IMR-90 (cell line): Measurements from ENCODE around the gene HSPA12A. TPM values are rescaled to one million over a fixed set of nuclear protein-coding genes. Genes with fewer than 3 reads are reported as not detected.

Experiments used
- ATAC-seq: fragments of 200-7000 bp; cut with Tn5 transposase; 2 replicates; pipeline ENCODE4 v1.9.1; 2020; ENCODE audit warnings: low read depth, mild to moderate bottlenecking, moderate library complexity
- BruUV-seq: library from RNA; stranded (reverse); fragments of 400-500 nt; replicated peaks from 2 replicates; lab custom pipeline; 2021; lab: Mats Ljungman, UMichigan
- CTCF ChIA-PET: fragments of 300-600 bp; formaldehyde crosslinking; extraction: SDS; loops from one replicate; lab custom pipeline; 2021; ENCODE audit warnings: antibody characterized with exemption; lab: Yijun Ruan, JAX
- POLR2A ChIA-PET: fragments of 300-600 bp; sonication (Branson Sonifier 250); formaldehyde crosslinking; loops from one replicate; lab custom pipeline; 2022; ENCODE audit warnings: antibody characterized with exemption; ENCODE audit not compliant: unreplicated experiment; lab: Charles Lee
- DNase-seq: peaks from one replicate; pipeline ENCODE4 v3.0.0; 2013
- H2AFZ ChIP-seq: replicated peaks from 2 replicates; pipeline ENCODE3; 2013; ENCODE audit warnings: low read length, mild to moderate bottlenecking; ENCODE audit not compliant: poor library complexity
- H2AK5ac ChIP-seq: 2 replicates; pipeline ENCODE4 v1.6.1; 2013; ENCODE audit warnings: low read depth, low read length, inconsistent platforms
- H2AK9ac ChIP-seq: replicated peaks from 2 replicates; pipeline ENCODE3; 2013; ENCODE audit warnings: mild to moderate bottlenecking, low read depth, low read length, moderate library complexity; ENCODE audit not compliant: poor library complexity
- H2BK120ac ChIP-seq: 2 replicates; pipeline ENCODE4 v1.6.1; 2013; ENCODE audit warnings: low read depth, low read length, inconsistent platforms
- H2BK15ac ChIP-seq: 3 replicates; pipeline ENCODE4 v1.6.1; 2013; ENCODE audit warnings: low read depth, low read length, inconsistent platforms
- H2BK20ac ChIP-seq: 2 replicates; pipeline ENCODE4 v1.6.1; 2013; ENCODE audit warnings: low read depth, mild to moderate bottlenecking, inconsistent platforms, low read length, moderate library complexity
- H2BK5ac ChIP-seq: 2 replicates; pipeline ENCODE4 v1.6.1; 2013; ENCODE audit warnings: mild to moderate bottlenecking, low read depth, low read length, inconsistent platforms; ENCODE audit not compliant: poor library complexity, severe bottlenecking
- H3K14ac ChIP-seq: replicated peaks from 2 replicates; pipeline ENCODE4 v1.6.1; 2013; ENCODE audit warnings: low read depth, low read length, inconsistent platforms
- H3K18ac ChIP-seq: 2 replicates; pipeline ENCODE4 v1.6.1; 2013; ENCODE audit warnings: low read depth, low read length, control low read depth
- H3K23ac ChIP-seq: 2 replicates; pipeline ENCODE4 v1.6.1; 2013; ENCODE audit warnings: low read depth, low read length, inconsistent platforms
- H3K27ac ChIP-seq: 2 replicates; pipeline ENCODE4 v1.5.1; 2013; ENCODE audit warnings: mild to moderate bottlenecking, control low read depth, low read length; ENCODE audit not compliant: insufficient read depth
- H3K27me3 ChIP-seq: 2 replicates; pipeline ENCODE4 v1.6.1; 2013; ENCODE audit warnings: low read length; ENCODE audit not compliant: control insufficient read depth, insufficient read depth
- H3K36me3 ChIP-seq: 2 replicates; pipeline ENCODE4 v1.6.1; 2013; ENCODE audit warnings: low read length, mixed read lengths; ENCODE audit not compliant: control insufficient read depth, insufficient read depth
- H3K4ac ChIP-seq: 2 replicates; pipeline ENCODE4 v1.6.1; 2013; ENCODE audit warnings: low read depth, low read length, inconsistent platforms
- H3K4me1 ChIP-seq: 2 replicates; pipeline ENCODE4 v1.6.1; 2013; ENCODE audit warnings: low read length, mixed read lengths; ENCODE audit not compliant: control insufficient read depth, insufficient read depth
- H3K4me2 ChIP-seq: 2 replicates; pipeline ENCODE4 v1.6.1; 2013; ENCODE audit warnings: low read depth, mild to moderate bottlenecking, control low read depth, low read length, moderate library complexity
- H3K4me3 ChIP-seq: 2 replicates; pipeline ENCODE4 v1.5.1; 2013; ENCODE audit warnings: low read depth, mild to moderate bottlenecking, control low read depth, low read length, moderate library complexity; ENCODE audit not compliant: insufficient read depth
- H3K56ac ChIP-seq: 2 replicates; pipeline ENCODE4 v1.6.1; 2013; ENCODE audit warnings: low read length, inconsistent platforms; ENCODE audit not compliant: insufficient read depth; ENCODE audit errors: extremely low read depth
- H3K79me1 ChIP-seq, 2 experiments: 2 replicates each; pipeline ENCODE4 v1.6.1; 2013; ENCODE audit warnings: low read length in 2 of 2, inconsistent platforms in 1 of 2, low read depth in 1 of 2
- H3K9ac ChIP-seq: 2 replicates; pipeline ENCODE4 v1.6.1; 2013; ENCODE audit warnings: low read depth, low read length, control low read depth
- H3K9me1 ChIP-seq: 2 replicates; pipeline ENCODE4 v1.6.1; 2013; ENCODE audit warnings: low read length, inconsistent platforms; ENCODE audit not compliant: insufficient read depth
- H3K9me3 ChIP-seq: 2 replicates; pipeline ENCODE4 v1.6.1; 2013; ENCODE audit warnings: low read length; ENCODE audit not compliant: control insufficient read depth, insufficient read depth
- H4K20me1 ChIP-seq: 2 replicates; pipeline ENCODE4 v1.6.1; 2013; ENCODE audit warnings: low read length, inconsistent platforms; ENCODE audit not compliant: insufficient read depth
- H4K5ac ChIP-seq: 2 replicates; pipeline ENCODE4 v1.6.1; 2013; ENCODE audit warnings: mild to moderate bottlenecking, low read depth, low read length, control low read depth
- H4K8ac ChIP-seq, 2 experiments: 2 replicates each; pipeline ENCODE4 v1.6.1; 2013; ENCODE audit warnings: low read depth in 2 of 2, low read length in 2 of 2, control low read depth in 1 of 2, inconsistent platforms in 1 of 2
- H4K91ac ChIP-seq: 2 replicates; pipeline ENCODE4 v1.6.1; 2013; ENCODE audit warnings: low read depth, low read length, inconsistent platforms; ENCODE audit not compliant: insufficient read depth
- NFE2L2 ChIP-seq: fragments of 150-350 bp; IDR thresholded peaks from 2 replicates; pipeline ENCODE4 v1.6.1; 2016; ENCODE audit warnings: low read depth, mild to moderate bottlenecking, low read length
- WGBS, 2 experiments: methylation state at CpG; one replicate each; pipeline versions ENCODE4 v1.1.5 to v1.1.7; 2013; ENCODE audit warnings: missing lambda C conversion rate in 2 of 2; ENCODE audit not compliant: insufficient read length in 1 of 2; ENCODE audit errors: extremely low coverage in 2 of 2; 5-methylcytosine and 5-hydroxymethylcytosine counted together
- dilution Hi-C: fragments of 300-500 bp; cut with HindIII; formaldehyde crosslinking; loops from one replicate; pipeline ENCODE4 v1.14.3; 2018; ENCODE audit warnings: low sequenced_read_pairs; ENCODE audit not compliant: unreplicated experiment
- in situ Hi-C: fragments of 300-500 bp; cut with MboI; formaldehyde crosslinking; loops from 3 replicates; pipeline ENCODE4 v1.14.3; 2019; ENCODE audit warnings: low sequenced_read_pairs, inconsistent platforms, mixed read lengths
- intact Hi-C: fragments of 100-400 bp; cut with micrococcal nuclease; formaldehyde crosslinking; loops from 2 replicates; pipeline ENCODE4 v1.10.0; 2022
- polyA plus RNA-seq, 3 experiments: library from polyadenylated mRNA; depleted of rRNA; stranded (reverse); fragments of >200 nt; gene quantifications; 2 replicates each; pipeline ENCODE4 v1.2.3, GENCODE V29; 2012; ENCODE audit warnings: low replicate concordance in 1 of 3
- total RNA-seq: library from RNA; depleted of rRNA; stranded (reverse); fragments of >200 nt; gene quantifications from 2 replicates; pipeline ENCODE4 v1.2.3, GENCODE V29; 2012

Gene HSPA12A
- total and polyA plus RNA-seq, 2 of the 4 experiments (the other 2 are of a cell fraction): 16.1 to 16.7 TPM

- peak overlapping the region; percentile 12; the same call in 1 of the 2 replicates for H4K91ac ChIP-seq
- H2BK5ac ChIP-seq: no peak overlapping the region
- no peak overlapping the region for H3K9ac ChIP-seq
- ChIA-PET POLR2A (no interaction called here), CTCF (no interaction called here)
- H3K4me3 ChIP-seq: no peak overlapping the region
- 86% methylated on average over 1 of the region's 4 CpGs; no CpG with 5 or more reads in 1 of the 2 experiments for WGBS, 2 experiments
- peaks cover 15% of the 10 kb centered on the region; the same call in 1 of the 2 replicates for H3K9me1 ChIP-seq
- peak overlapping the region; percentile 44; the same call in 1 of the 3 replicates for H2BK15ac ChIP-seq
- no peaks in the 10 kb centered on the region for H3K9me3 ChIP-seq
- no TSS peak for BruUV-seq
- ATAC-seq (no peak), DNase-seq (peak; percentile 24)
- no peak for TF ChIP-seq NFE2L2
- in situ Hi-C loops: no loop called here
- 0 out of 2 replicates have a peak overlapping the region, but pooled peaks have one; percentile 52 for H3K14ac ChIP-seq
- peaks cover 22% of the 10 kb centered on the region for H3K4me1 ChIP-seq
- no peak overlapping the region for H3K4ac ChIP-seq
- no peak overlapping the region for H3K18ac ChIP-seq
- H3K27ac ChIP-seq: no peak overlapping the region
- no peak overlapping the region for H3K4me2 ChIP-seq
- dilution Hi-C loops: no loop called here
- H3K56ac ChIP-seq: no peak overlapping the region
- intact Hi-C loops: no loop called here
- no peaks in the 10 kb centered on the region for H3K36me3 ChIP-seq
- 0 out of 2 replicates have a peak overlapping the region, but pooled peaks have one; percentile 25 for H2BK20ac ChIP-seq
- H2BK120ac ChIP-seq: peak overlapping the region; percentile 34
- peak overlapping the region; percentile 52 for H2AFZ ChIP-seq
- no peaks in the 10 kb centered on the region for H4K20me1 ChIP-seq
- H4K5ac ChIP-seq: no peak overlapping the region
- H3K79me1 ChIP-seq: no peaks in the 10 kb centered on the region
- H4K8ac ChIP-seq: peak overlapping the region in 1 of 2 experiments; percentile 10; a peak in 1 of 4 replicates
- no peak overlapping the region for H3K23ac ChIP-seq
- no peak overlapping the region for H2AK9ac ChIP-seq
- H2AK5ac ChIP-seq: peak overlapping the region; percentile 92
- no peaks in the 10 kb centered on the region for H3K27me3 ChIP-seq
Observed at GRCh38 chr10:116768786-116769185, 26.4 kb upstream of the HSPA12A start.
